Measurements from ENCODE around the gene MEIS2.

Gene MEIS2

GRCh38 chr15:37112971-37113670 lies 12.8 kb upstream of the MEIS2 start:
- no peak for DNase-seq (ENCODE audit: low read depth, low spot score)

- DNase-seq (ENCODE audit: low read depth, low spot score), result no peak
Observed at GRCh38 chr15:37112171-37112570, 11.8 kb upstream of the MEIS2 start.

- DNase-seq (ENCODE audit: low read depth, low spot score), result no peak
Observed at GRCh38 chr15:37111427-37111717, 11.0 kb upstream of the MEIS2 start.

DNA sequence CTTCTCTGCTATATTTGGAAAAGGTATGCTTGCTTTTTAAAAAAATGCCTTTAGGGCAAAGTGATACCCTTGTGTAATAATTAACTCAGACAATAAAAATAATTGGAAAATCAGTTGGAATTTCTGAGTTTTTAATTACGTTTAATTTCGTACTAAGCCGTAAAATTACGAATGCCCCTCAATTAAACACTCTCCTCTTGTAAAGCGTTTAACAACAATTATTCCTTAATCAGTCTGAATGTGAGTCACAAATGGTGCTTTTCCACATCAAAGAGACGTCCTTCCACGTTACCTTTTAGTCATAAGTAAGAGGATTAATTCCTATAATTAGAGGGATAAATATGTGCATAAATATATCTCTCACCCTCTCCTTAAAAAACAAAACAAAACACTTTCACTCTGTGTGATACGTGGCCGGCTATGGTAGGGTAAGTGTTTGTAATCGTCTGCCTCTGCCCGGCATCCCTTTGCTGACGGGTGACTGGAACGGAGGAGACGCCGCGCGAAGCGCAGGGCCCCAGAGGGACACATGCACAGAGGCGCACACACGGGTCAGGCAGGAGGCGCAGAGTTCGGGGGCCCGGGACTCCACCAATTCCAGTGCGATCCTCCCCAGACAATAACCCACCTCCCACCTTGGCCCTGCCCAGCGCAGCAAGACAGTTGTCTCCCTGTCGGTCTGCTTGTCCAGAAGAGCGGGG lies 9.7 kb upstream of the MEIS2 start:
- DNase-seq (ENCODE audit: low read depth, low spot score), result peak; percentile 74

DNA sequence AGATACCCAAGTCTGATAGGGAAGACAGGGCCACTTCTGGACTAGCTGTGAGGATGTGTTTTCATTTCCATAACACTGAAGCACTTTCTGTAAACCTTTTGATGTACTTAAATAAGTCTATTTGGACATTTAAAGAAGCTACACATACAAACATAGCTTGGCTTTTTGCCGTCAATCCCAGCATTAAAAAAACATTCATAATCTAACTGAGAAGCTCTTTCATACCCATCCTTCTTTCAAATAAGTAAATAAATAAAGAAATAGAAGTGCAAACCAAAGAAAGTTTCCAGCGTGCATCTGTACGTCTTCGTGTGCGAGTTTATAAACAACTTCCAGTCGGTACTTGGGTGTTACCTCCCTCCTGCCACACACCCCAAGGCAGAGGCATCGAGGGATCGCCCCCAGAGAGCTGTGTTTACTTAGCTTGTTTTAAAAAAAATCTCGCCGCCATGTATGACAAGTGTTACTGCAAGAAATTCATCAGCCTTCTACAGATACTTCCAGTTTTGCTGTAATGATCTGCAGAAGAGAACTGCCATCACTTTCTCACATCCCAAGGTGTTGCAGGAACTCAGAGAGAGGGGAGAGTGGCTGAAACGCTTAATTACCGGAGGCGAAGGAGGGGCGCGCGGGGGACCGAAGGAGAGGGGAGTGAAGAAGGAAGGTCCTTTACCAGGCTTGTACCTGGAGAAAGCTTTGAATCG lies 9.0 kb upstream of the MEIS2 start:
- DNase-seq (ENCODE audit: low read depth, low spot score), result peak; percentile 59

DNA sequence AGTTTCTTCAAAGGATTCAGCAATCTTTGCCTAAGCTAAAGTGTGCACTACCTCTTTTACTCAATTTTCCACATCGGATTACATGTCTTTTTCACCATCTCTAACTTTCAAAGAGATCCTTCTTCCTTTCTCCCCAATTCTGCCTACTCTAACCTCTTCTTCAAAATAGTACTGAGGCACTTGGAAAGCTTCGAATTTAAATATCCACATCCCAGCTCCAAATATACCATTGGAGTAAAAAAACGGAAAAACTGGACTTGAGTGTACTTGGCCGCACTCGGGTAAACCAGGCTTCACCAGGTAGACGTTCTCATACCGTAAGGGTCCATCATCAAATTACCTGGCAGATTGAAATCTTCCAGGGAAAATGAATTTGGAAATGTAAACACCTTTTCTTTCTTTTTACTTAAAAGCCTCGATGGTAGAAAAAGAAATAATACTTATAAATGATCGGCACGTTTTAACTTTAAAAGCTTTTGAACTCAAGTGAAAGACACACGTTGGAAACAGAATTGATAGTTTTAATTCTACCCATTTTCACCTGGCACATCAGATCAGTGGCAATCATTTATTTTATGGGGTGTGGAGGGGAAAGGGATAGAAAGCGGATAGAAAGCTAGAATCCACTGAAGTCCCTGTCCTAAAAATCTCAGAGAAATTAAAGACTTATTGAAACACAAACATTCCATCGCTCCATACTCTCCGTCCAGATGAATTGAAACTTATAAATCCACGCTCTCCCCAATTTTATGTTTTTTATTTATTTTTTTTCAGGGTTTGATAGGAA lies 8.2 kb upstream of the MEIS2 start:
- no peak for DNase-seq (ENCODE audit: low read depth, low spot score)

- DNase-seq (ENCODE audit: low read depth, low spot score), result no peak
Observed at GRCh38 chr15:37107744-37108380, 7.5 kb upstream of the MEIS2 start.

- DNase-seq (ENCODE audit: low read depth, low spot score), result peak; percentile 62
Observed at GRCh38 chr15:37107071-37107743, 6.9 kb upstream of the MEIS2 start.

GRCh38 chr15:37106490-37107001 lies 6.2 kb upstream of the MEIS2 start:
- DNase-seq (ENCODE audit: low read depth, low spot score), result peak; percentile 76

DNA sequence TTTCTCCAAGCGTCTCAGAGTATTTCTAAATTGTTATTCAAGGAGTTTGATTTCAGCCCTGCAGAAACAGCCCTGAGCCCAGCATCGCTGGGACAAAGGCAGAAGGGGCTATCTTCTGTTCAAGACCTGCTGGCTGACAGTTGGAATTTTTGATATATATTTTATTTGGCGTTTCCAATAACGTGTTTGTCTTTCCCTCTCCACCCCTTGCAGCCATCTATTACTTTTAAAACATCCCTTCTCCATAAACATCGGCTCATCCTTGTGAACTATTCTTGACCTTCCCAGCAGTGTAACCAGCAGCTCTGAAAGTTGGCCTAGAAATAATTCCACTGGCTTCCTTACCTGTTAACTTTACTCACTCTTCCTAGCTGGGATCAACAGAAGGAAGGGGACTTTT lies 5.5 kb upstream of the MEIS2 start:
- no peak for DNase-seq (ENCODE audit: low read depth, low spot score)

DNA sequence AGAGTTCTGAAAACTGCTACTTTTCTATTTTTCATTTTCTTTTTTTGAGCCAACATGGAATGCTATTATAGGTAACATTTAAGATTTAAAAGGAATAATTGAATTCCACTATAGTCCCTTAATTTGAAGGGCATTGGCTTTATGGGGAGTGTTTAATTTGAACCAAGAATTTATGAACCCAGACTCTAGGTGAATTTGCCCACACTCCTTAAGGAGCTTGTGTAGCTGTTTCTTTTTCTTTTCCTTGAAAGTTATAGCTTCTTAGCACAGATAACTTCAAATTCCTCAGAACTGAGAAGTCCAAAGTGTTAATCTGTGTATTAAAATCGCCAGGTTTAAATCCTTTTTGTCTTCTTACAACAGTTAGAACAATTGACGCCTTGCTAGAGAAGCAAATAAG lies 4.7 kb upstream of the MEIS2 start:
- no peak for DNase-seq (ENCODE audit: low read depth, low spot score)

GRCh38 chr15:37104424-37104981 lies 4.2 kb upstream of the MEIS2 start:
- DNase-seq (ENCODE audit: low read depth, low spot score), result no peak

DNA sequence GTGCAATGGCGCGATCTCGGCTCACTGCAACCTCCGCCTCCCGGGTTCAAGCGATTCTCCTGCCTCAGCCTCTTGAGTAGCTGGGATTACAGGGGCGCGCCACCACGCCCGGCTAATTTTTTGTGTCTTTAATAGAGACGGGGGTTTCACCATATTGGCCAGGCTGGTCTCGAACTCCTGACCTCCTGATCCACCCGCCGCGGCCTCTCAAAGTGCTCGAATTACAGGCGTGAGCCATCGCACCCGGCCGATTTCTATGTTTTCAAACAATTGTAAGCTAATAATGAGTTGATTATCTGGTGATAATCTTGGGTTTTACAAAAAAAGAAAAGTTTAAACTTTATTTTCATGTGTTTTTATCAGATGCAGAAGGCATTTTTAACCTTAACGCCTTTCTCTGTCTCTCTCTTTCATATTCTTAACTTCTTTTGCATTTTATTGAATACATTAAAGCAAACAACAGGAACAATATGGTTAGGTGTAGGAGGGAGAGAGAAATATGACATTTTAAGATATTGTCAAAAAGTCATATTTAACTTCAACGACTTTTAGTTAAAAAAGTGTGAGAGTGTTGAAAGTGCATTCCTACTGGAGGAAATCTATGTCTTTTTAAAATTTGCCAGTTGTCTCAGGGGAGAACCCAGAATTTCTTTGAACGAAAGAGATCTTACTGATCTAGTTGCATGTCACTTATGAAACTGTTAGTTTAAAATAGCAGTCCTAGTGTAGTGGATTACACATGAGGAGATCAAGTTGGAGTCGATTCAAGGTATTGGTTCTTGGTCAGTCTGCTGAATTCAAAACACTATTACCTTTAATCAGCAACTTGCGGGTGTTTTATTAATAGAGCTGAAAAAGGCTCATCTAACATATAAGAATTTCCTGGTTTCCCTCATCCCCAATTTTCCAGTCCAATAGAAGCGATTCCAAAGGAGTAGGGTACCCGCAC lies 3.4 kb upstream of the MEIS2 start:
- no peak for DNase-seq (ENCODE audit: low read depth, low spot score)

GRCh38 chr15:37103163-37103435 lies 2.8 kb upstream of the MEIS2 start:
- no peak for DNase-seq (ENCODE audit: low read depth, low spot score)

- DNase-seq (ENCODE audit: low read depth, low spot score), result peak; percentile 70
Observed at GRCh38 chr15:37102305-37103162, 2.2 kb upstream of the MEIS2 start.

GRCh38 chr15:37101980-37102304 lies 1.6 kb upstream of the MEIS2 start:
- DNase-seq (ENCODE audit: low read depth, low spot score), result peak; percentile 46

DNA sequence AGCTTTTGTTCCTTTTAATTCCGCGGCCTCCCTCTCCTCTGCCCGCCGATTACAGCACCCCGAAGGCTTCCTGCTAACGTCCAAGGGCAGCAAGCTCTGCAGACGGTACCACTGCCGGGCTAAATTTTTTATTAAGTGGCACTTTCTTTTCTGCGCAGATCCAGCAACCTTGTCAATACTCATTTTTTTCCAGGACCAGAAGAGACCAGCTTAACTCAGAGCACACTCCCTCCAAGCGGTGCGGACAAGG lies 542 bp upstream of the MEIS2 start:
- no peak for DNase-seq (ENCODE audit: low read depth, low spot score)

DNA sequence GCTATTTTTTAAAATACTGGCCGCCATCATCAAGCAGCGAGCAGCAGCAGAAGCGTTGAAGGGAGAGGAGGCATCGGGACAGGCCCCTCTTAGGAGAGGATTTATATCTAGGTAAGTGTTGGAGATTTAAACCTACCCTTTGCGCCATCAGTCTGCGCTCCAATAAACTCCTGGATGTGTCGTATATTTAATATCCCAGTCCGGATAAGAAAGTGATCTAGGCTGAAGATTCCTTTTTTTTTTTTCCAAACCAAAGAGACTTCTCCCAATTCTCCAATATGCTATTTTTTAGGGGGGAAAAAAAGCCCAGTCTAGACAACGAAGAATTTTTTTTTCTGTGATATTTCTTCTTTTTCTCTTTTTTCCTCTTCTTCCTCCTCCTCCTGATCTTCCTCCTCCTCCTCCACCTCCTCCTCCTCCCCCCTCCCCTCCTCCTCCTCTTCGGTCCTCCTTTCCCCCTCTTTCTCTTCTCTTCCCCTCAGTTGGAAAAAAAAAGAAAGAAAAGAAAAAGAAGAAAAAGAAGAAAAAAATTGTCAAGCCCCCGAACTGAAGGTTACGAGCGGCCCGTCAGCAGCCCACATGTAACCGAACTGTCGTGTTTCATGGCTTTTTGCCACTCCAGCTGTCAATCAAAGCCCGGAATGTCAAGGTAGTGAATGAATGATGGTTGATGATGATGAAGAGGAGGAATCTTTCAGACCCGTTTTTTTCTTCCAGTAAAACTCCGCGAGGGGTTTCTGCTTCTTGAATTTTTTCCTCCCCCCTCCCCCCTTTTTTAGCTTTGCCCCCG lies 835 bp downstream of the MEIS2 start:
- DNase-seq (ENCODE audit: low read depth, low spot score), result peak; percentile 53

Measured in ELF-1 (cell line).